Measurements from ENCODE around the gene IER5L. TPM values are rescaled to one million over a fixed set of nuclear protein-coding genes. Genes with fewer than 3 reads are reported as not detected.

IER5L gene
- total and polyA plus RNA-seq, 2 of the 8 experiments (the other 6 are each of a cell fraction or from before 2014, with no cell fraction given), result 0.65 to 1.0 TPM

GRCh38 chr9:129184219-129184524 lies 6.1 kb upstream of the IER5L start:
- ChIA-PET POLR2A (ENCODE audit: partially characterized antibody) (interaction anchor here (0.9 to 1.4 kb wide), 5 partner anchors 14 to 45 kb away, joined by 3 to 7 read pairs (median 4); no protein-coding TSS in a partner anchor), CTCF (ENCODE audit: partially characterized antibody) (interaction anchor here (1.0 to 27.8 kb wide), 16 partner anchors 8 to 430 kb away, joined by 3 to 831 read pairs (median 8); no protein-coding TSS in a partner anchor)
- Histone ChIP-seq H3K56ac (replicated peaks; ENCODE audit: insufficient read length, low read depth, low read length) (no peak overlapping the region), H3K4me1 (replicated peaks in 1 of 4; ENCODE audit: control insufficient read depth in 3 of 4, insufficient read depth in 4 of 4, low read length in 3 of 4) (peaks cover 0 to 5% (median 4%) of the 10 kb centered on the region in 4 experiments; a peak in 5 of 7 replicates), H3K27ac (ENCODE audit: low read depth, low read length) (no peak overlapping the region), H3K79me2 (ENCODE audit: control insufficient read depth in 1 of 2, insufficient read depth in 2 of 2, low read length in 2 of 2) (no peaks in the 10 kb centered on the region), H3K23me2 (ENCODE audit: low read depth, low read length) (peaks cover 7% of the 10 kb centered on the region), H2AK5ac (ENCODE audit: low read depth, low read length) (no peak overlapping the region), H2BK5ac (ENCODE audit: low read depth, low read length) (no peak overlapping the region), H3K23ac (ENCODE audit: insufficient read length) (no peak overlapping the region), H2BK15ac (ENCODE audit: low read length) (no peak overlapping the region), H3K14ac (ENCODE audit: insufficient read length) (no peak overlapping the region), H2BK120ac (replicated peaks; ENCODE audit: low read depth, low read length) (no peak overlapping the region), H3K4me3 (ENCODE audit: extremely low read depth in 1 of 4, insufficient read depth in 2 of 4, low read depth in 3 of 4, low read length in 4 of 4) (no peak overlapping the region), H4K91ac (replicated peaks; ENCODE audit: insufficient read length, low read length) (no peak overlapping the region), H3K4ac (replicated peaks; ENCODE audit: insufficient read length, low read depth, low read length) (no peak overlapping the region), H3K9ac (replicated peaks in 1 of 4; ENCODE audit: extremely low read depth in 1 of 4, low read depth in 3 of 4, low read length in 3 of 4) (no peak overlapping the region), H3K79me1 (ENCODE audit: low read depth, low read length) (no peaks in the 10 kb centered on the region), H2BK12ac (ENCODE audit: low read depth, low read length) (no peak overlapping the region), H3K4me2 (ENCODE audit: insufficient read depth in 1 of 2, low read depth in 2 of 2, low read length in 2 of 2) (no peak overlapping the region), H2BK20ac (ENCODE audit: low read length) (no peak overlapping the region), H2AFZ (ENCODE audit: low read length) (no peak overlapping the region), H4K5ac (ENCODE audit: insufficient read length, low read depth, low read length) (no peak overlapping the region), H3K18ac (ENCODE audit: extremely low read depth, low read length) (no peak overlapping the region), H4K20me1 (replicated peaks in 1 of 2; ENCODE audit: control insufficient read depth in 1 of 2, insufficient read depth in 2 of 2, low read length in 2 of 2) (peaks cover 3 to 12% of the 10 kb centered on the region in 2 experiments), H4K8ac (ENCODE audit: extremely low read depth, insufficient read depth, low read length) (no peak overlapping the region), H3K36me3 (ENCODE audit: control insufficient read depth in 2 of 4, insufficient read depth in 4 of 4, low read length in 3 of 4) (no peaks in the 10 kb centered on the region), H3K9me3 (ENCODE audit: insufficient read depth in 2 of 2, low read depth in 1 of 2, low read length in 1 of 2) (peaks cover 0 to 5% of the 10 kb centered on the region in 2 experiments; a peak in 2 of 4 replicates), H3K27me3 (replicated peaks in 1 of 4; ENCODE audit: control insufficient read depth in 3 of 4, extremely low read depth in 1 of 4, insufficient read depth in 3 of 4, low read length in 3 of 4) (peaks cover 30 to 54% (median 51%) of the 10 kb centered on the region in 4 experiments)
- no peak for FAIRE-seq
- WGBS, 2 experiments (ENCODE audit: extremely low coverage in 1 of 2, insufficient coverage in 1 of 2, insufficient read length in 1 of 2, insufficient replicate concordance in 2 of 2, low coverage in 1 of 2, low lambda C conversion rate in 2 of 2, missing lambda C conversion rate in 1 of 2), result 85% methylated on average over 7 of the region's 7 CpGs; no CpG with 5 or more reads in 1 of the 2 experiments
- DNase-seq (ENCODE audit: low read depth in 1 of 2, low spot score in 2 of 2), result no peak
- TF ChIP-seq RFX5 (IDR thresholded peaks at IDR 0.05; ENCODE audit: borderline replicate concordance, low read depth, low read length) (no peak), FOSL1 (IDR thresholded peaks at IDR 0.05; ENCODE audit: insufficient read depth, low read depth, low read length) (no peak), ASH2L (IDR thresholded peaks at IDR 0.05; ENCODE audit: low read length) (no peak), POLR2AphosphoS5 (IDR thresholded peaks at IDR 0.05; ENCODE audit: low read depth, low read length) (no peak), BACH1 (IDR thresholded peaks at IDR 0.05; ENCODE audit: low read length) (no peak), ATF2 (IDR thresholded peaks at IDR 0.05; ENCODE audit: low read length) (no peak), TAF7 (optimal IDR thresholded peaks at IDR 0.05; ENCODE audit: borderline replicate concordance, low read depth, low read length) (no peak), RBBP5 (IDR thresholded peaks at IDR 0.05; ENCODE audit: borderline replicate concordance, low read depth, low read length) (no peak), TBP (IDR thresholded peaks at IDR 0.05; ENCODE audit: low read depth, low read length) (no peak), SIRT6 (IDR thresholded peaks at IDR 0.05; ENCODE audit: low read length) (no peak), NANOG (IDR thresholded peaks at IDR 0.05; ENCODE audit: insufficient read depth, low read depth, low read length, poor library complexity, severe bottlenecking) (no peak), SP4 (IDR thresholded peaks at IDR 0.05; ENCODE audit: low read length) (no peak), GABPA (IDR thresholded peaks at IDR 0.05; ENCODE audit: borderline replicate concordance, insufficient read depth, low read length) (no peak)
